ENCODE results near the gene TMEM91. TPM values are rescaled to one million over a fixed set of nuclear protein-coding genes. Genes with fewer than 3 reads are reported as not detected.

The TMEM91 gene
- total and polyA plus RNA-seq, 2 experiments from 2014 or later, result 9.3 to 10.6 TPM

DNA sequence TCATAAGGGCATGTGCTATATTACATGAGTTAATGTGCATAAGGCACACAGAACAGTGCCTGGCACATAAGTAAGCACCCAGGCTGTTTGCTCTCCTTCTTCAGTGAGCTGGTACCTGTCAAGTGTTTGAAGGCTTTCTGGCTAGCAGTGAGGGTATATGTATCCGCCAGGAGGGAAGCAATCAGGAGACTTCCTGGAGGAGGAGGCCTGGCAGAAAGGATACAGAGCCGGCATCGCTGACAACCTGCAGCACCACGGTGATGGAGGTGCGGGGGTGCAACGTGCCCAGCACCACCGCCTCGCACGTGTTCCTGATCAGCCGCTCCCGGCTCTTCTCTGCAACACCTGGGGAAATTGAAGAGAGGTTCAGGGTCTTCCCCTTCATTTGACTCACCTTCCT lies 15.3 kb downstream of the TMEM91 start:
- Histone ChIP-seq H4K20me1 (replicated peaks; ENCODE audit: insufficient read depth) (peaks cover 12% of the 10 kb centered on the region; the same call in 1 of the 2 replicates), H2AFZ (no peak overlapping the region), H3K4me2 (no peak overlapping the region), H3K79me2 (replicated peaks; ENCODE audit: insufficient read depth) (peaks cover 17% of the 10 kb centered on the region), H3K4me3 (no peak overlapping the region), H3K27me3 (ENCODE audit: insufficient read depth) (no peaks in the 10 kb centered on the region), H3F3A (replicated peaks; ENCODE audit: low read depth) (no peaks in the 10 kb centered on the region), H3K27ac (ENCODE audit: low read depth) (no peak overlapping the region), H3K36me3 (ENCODE audit: insufficient read depth) (peaks cover 13% of the 10 kb centered on the region; the same call in 1 of the 2 replicates), H3K9me2 (ENCODE audit: insufficient read depth) (no peaks in the 10 kb centered on the region), H3K4me1 (ENCODE audit: insufficient read depth) (peaks cover 7% of the 10 kb centered on the region; the same call in 1 of the 2 replicates)
- peaks cover 4% of the 10 kb centered on the region for H3K27me3 Mint-ChIP-seq (ENCODE audit: insufficient read depth, low read depth, poor library complexity)
- H3K9me3 Mint-ChIP-seq, result no peaks in the 10 kb centered on the region
- ATAC-seq (no peak), DNase-seq (ENCODE audit: low spot score) (no peak)
- no peak overlapping the region for H3K4me3 Mint-ChIP-seq
- H3K27ac Mint-ChIP-seq, result no peak overlapping the region
- H3K36me3 Mint-ChIP-seq (ENCODE audit: low read depth), result peaks cover 44% of the 10 kb centered on the region
- no peak for TF ChIP-seq ZNF114 (CRISPR knock-in tag; IDR thresholded peaks at IDR 0.05)
- TF ChIP-seq, protein P1, sequence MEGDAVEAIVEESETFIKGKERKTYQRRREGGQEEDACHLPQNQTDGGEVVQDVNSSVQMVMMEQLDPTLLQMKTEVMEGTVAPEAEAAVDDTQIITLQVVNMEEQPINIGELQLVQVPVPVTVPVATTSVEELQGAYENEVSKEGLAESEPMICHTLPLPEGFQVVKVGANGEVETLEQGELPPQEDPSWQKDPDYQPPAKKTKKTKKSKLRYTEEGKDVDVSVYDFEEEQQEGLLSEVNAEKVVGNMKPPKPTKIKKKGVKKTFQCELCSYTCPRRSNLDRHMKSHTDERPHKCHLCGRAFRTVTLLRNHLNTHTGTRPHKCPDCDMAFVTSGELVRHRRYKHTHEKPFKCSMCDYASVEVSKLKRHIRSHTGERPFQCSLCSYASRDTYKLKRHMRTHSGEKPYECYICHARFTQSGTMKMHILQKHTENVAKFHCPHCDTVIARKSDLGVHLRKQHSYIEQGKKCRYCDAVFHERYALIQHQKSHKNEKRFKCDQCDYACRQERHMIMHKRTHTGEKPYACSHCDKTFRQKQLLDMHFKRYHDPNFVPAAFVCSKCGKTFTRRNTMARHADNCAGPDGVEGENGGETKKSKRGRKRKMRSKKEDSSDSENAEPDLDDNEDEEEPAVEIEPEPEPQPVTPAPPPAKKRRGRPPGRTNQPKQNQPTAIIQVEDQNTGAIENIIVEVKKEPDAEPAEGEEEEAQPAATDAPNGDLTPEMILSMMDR (conservative IDR thresholded peaks at IDR 0.05; ENCODE audit: low read depth in 2 of 2), result no peak
- no peak for TF ChIP-seq CREB1 (CRISPR knock-in tag; IDR thresholded peaks at IDR 0.05; ENCODE audit: low read depth)
- no peak for TF ChIP-seq JUNB (IDR thresholded peaks at IDR 0.05; ENCODE audit: unreplicated experiment)
- TF ChIP-seq EZH2 (IDR thresholded peaks at IDR 0.05; ENCODE audit: low read depth, unreplicated experiment), result no peak
- no peak for TF ChIP-seq STAT1 (IDR thresholded peaks at IDR 0.05; ENCODE audit: unreplicated experiment)
- no peak for TF ChIP-seq ZNF331 (CRISPR knock-in tag; IDR thresholded peaks at IDR 0.05; ENCODE audit: low read depth)
- TF ChIP-seq, protein P2, sequence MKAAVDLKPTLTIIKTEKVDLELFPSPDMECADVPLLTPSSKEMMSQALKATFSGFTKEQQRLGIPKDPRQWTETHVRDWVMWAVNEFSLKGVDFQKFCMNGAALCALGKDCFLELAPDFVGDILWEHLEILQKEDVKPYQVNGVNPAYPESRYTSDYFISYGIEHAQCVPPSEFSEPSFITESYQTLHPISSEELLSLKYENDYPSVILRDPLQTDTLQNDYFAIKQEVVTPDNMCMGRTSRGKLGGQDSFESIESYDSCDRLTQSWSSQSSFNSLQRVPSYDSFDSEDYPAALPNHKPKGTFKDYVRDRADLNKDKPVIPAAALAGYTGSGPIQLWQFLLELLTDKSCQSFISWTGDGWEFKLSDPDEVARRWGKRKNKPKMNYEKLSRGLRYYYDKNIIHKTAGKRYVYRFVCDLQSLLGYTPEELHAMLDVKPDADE (IDR thresholded peaks at IDR 0.05), result no peak
- TF ChIP-seq, protein P3, sequence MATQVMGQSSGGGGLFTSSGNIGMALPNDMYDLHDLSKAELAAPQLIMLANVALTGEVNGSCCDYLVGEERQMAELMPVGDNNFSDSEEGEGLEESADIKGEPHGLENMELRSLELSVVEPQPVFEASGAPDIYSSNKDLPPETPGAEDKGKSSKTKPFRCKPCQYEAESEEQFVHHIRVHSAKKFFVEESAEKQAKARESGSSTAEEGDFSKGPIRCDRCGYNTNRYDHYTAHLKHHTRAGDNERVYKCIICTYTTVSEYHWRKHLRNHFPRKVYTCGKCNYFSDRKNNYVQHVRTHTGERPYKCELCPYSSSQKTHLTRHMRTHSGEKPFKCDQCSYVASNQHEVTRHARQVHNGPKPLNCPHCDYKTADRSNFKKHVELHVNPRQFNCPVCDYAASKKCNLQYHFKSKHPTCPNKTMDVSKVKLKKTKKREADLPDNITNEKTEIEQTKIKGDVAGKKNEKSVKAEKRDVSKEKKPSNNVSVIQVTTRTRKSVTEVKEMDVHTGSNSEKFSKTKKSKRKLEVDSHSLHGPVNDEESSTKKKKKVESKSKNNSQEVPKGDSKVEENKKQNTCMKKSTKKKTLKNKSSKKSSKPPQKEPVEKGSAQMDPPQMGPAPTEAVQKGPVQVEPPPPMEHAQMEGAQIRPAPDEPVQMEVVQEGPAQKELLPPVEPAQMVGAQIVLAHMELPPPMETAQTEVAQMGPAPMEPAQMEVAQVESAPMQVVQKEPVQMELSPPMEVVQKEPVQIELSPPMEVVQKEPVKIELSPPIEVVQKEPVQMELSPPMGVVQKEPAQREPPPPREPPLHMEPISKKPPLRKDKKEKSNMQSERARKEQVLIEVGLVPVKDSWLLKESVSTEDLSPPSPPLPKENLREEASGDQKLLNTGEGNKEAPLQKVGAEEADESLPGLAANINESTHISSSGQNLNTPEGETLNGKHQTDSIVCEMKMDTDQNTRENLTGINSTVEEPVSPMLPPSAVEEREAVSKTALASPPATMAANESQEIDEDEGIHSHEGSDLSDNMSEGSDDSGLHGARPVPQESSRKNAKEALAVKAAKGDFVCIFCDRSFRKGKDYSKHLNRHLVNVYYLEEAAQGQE (IDR thresholded peaks at IDR 0.05; ENCODE audit: unreplicated experiment), result no peak
- no peak for TF ChIP-seq NANOG (IDR thresholded peaks at IDR 0.05; ENCODE audit: borderline replicate concordance)
- no peak for TF ChIP-seq EZH2phosphoT487 (IDR thresholded peaks at IDR 0.05; ENCODE audit: unreplicated experiment)
- no peak for TF ChIP-seq POLR2AphosphoS5 (IDR thresholded peaks at IDR 0.05; ENCODE audit: low read depth)
- TF ChIP-seq, protein P4, sequence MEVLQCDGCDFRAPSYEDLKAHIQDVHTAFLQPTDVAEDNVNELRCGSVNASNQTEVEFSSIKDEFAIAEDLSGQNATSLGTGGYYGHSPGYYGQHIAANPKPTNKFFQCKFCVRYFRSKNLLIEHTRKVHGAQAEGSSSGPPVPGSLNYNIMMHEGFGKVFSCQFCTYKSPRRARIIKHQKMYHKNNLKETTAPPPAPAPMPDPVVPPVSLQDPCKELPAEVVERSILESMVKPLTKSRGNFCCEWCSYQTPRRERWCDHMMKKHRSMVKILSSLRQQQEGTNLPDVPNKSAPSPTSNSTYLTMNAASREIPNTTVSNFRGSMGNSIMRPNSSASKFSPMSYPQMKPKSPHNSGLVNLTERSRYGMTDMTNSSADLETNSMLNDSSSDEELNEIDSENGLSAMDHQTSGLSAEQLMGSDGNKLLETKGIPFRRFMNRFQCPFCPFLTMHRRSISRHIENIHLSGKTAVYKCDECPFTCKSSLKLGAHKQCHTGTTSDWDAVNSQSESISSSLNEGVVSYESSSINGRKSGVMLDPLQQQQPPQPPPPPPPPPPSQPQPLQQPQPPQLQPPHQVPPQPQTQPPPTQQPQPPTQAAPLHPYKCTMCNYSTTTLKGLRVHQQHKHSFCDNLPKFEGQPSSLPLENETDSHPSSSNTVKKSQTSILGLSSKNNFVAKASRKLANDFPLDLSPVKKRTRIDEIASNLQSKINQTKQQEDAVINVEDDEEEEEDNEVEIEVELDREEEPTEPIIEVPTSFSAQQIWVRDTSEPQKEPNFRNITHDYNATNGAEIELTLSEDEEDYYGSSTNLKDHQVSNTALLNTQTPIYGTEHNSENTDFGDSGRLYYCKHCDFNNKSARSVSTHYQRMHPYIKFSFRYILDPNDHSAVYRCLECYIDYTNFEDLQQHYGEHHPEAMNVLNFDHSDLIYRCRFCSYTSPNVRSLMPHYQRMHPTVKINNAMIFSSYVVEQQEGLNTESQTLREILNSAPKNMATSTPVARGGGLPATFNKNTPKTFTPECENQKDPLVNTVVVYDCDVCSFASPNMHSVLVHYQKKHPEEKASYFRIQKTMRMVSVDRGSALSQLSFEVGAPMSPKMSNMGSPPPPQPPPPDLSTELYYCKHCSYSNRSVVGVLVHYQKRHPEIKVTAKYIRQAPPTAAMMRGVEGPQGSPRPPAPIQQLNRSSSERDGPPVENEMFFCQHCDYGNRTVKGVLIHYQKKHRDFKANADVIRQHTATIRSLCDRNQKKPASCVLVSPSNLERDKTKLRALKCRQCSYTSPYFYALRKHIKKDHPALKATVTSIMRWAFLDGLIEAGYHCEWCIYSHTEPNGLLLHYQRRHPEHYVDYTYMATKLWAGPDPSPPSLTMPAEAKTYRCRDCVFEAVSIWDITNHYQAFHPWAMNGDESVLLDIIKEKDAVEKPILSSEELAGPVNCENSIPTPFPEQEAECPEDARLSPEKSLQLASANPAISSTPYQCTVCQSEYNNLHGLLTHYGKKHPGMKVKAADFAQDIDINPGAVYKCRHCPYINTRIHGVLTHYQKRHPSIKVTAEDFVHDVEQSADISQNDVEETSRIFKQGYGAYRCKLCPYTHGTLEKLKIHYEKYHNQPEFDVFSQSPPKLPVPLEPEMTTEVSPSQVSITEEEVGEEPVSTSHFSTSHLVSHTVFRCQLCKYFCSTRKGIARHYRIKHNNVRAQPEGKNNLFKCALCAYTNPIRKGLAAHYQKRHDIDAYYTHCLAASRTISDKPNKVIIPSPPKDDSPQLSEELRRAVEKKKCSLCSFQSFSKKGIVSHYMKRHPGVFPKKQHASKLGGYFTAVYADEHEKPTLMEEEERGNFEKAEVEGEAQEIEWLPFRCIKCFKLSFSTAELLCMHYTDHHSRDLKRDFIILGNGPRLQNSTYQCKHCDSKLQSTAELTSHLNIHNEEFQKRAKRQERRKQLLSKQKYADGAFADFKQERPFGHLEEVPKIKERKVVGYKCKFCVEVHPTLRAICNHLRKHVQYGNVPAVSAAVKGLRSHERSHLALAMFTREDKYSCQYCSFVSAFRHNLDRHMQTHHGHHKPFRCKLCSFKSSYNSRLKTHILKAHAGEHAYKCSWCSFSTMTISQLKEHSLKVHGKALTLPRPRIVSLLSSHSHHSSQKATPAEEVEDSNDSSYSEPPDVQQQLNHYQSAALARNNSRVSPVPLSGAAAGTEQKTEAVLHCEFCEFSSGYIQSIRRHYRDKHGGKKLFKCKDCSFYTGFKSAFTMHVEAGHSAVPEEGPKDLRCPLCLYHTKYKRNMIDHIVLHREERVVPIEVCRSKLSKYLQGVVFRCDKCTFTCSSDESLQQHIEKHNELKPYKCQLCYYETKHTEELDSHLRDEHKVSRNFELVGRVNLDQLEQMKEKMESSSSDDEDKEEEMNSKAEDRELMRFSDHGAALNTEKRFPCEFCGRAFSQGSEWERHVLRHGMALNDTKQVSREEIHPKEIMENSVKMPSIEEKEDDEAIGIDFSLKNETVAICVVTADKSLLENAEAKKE (CRISPR knock-in tag; IDR thresholded peaks at IDR 0.05), result no peak
- peaks cover 10% of the 10 kb centered on the region for H3K4me1 Mint-ChIP-seq

All from GM23338 (cell line).